Measurements from ENCODE around the gene ATRIP.

DNA sequence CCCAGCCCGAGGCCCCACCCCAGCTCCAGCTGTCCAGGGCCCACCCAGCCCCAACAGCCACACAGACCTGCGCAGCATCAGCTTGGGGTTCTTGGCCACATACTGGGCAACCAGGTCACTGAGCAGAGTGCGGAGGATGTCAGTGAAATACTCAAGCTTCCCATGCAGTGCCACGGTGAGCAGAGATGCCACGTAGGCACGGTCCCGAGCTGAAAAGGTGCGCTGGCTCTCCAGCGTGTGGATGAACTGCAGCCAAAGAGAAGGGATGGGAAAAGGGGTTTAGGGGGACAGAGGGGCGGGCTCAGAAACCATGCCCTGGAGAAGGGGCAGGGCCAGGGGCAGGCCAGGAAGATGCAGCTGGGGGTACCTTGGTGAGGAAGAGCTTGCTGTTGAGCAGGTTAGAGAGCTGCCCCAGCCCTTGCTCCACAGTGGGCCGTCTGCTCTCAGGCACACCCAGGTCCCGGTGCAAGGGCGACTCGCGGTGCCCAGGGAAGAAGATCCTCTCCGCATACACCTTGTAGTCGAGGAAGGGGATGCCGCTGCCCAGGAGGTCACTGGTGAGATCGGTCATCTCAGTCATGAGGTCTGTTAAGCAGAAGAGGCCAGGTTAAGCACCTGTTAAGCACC is 34.0 kb upstream of the ATRIP start:
- TF ChIP-seq CTCF (IDR thresholded peaks at IDR 0.05) (no peak), POLR2A (IDR thresholded peaks at IDR 0.05) (no peak)

Measured in heart left ventricle (tissue), 13 donors.